Neuron (in vitro differentiated cells): ENCODE data around the gene RFX1.

Source experiments
- H2AFZ ChIP-seq: one replicate; pipeline ENCODE4 v1.6.1; 2013; ENCODE audit warnings: low read depth, mild to moderate bottlenecking, inconsistent platforms, low read length, moderate library complexity
- H3K27me3 ChIP-seq: one replicate; pipeline ENCODE4 v1.6.1; 2013; ENCODE audit warnings: low read length; ENCODE audit not compliant: insufficient read depth
- H3K36me3 ChIP-seq: one replicate; pipeline ENCODE4 v1.6.1; 2013; ENCODE audit warnings: low read length; ENCODE audit not compliant: insufficient read depth
- H3K4me1 ChIP-seq: one replicate; pipeline ENCODE4 v1.6.1; 2013; ENCODE audit warnings: low read length; ENCODE audit not compliant: insufficient read depth
- H3K4me3 ChIP-seq: 2 replicates; pipeline ENCODE4 v1.5.1; 2013; ENCODE audit warnings: mild to moderate bottlenecking, low read length, moderate library complexity
- H3K9me3 ChIP-seq: one replicate; pipeline ENCODE4 v1.6.1; 2013; ENCODE audit warnings: low read length

The RFX1 gene

DNA sequence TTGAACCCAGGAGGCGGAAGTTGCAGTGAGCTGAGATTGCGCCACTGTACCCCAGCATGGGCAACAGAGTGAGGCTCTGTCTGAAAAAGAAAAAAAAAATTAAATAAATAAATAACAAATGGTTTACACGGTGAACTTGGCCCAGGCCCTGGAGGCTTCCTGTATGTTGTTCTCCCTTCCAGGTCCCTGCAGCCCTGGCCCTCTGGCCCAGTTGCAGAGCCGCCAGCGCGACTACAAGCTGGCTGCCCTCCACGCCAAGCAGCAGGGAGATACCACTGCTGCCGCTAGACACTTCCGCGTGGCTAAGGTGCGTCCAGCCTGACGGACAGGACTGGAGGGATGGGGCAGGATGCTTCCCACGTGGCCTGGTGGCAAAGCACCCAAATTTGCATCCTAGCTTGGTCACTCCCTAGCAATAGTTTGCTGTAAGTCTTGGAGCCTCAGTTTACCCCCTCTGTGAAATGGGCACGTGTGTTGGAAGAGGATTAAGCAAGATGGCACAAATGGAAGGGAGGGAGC, 88.2 kb downstream of the RFX1 start:
- no peak overlapping the region for H3K4me3 ChIP-seq
- no peaks in the 10 kb centered on the region for H3K27me3 ChIP-seq
- H3K36me3 ChIP-seq: peaks cover 53% of the 10 kb centered on the region
- peaks cover 7% of the 10 kb centered on the region for H3K9me3 ChIP-seq
- H3K4me1 ChIP-seq: no peaks in the 10 kb centered on the region
- no peak overlapping the region for H2AFZ ChIP-seq

DNA sequence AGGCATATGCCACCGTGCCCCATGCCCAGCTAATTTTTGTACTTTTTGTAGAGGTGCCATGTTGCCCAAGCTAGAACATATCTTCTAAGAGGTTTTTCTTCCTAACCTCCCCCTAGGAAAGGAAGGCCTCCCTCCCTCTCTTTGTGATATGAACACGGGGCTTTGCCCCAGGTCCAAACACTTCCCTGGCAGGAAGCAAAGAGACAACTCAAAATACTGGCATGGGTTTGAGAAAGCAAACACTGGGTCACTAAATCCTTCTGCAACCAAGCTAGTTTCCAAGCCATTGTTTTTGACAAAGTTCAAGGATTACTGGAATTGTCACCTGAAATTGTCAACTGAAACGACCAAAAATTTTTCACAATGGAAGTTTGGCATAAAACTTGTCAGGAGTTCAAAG, 91.3 kb downstream of the RFX1 start:
- H3K4me1 ChIP-seq: no peaks in the 10 kb centered on the region
- no peaks in the 10 kb centered on the region for H3K27me3 ChIP-seq
- no peak overlapping the region for H3K4me3 ChIP-seq
- H3K9me3 ChIP-seq: no peaks in the 10 kb centered on the region
- H3K36me3 ChIP-seq: peaks cover 51% of the 10 kb centered on the region
- H2AFZ ChIP-seq: no peak overlapping the region

DNA sequence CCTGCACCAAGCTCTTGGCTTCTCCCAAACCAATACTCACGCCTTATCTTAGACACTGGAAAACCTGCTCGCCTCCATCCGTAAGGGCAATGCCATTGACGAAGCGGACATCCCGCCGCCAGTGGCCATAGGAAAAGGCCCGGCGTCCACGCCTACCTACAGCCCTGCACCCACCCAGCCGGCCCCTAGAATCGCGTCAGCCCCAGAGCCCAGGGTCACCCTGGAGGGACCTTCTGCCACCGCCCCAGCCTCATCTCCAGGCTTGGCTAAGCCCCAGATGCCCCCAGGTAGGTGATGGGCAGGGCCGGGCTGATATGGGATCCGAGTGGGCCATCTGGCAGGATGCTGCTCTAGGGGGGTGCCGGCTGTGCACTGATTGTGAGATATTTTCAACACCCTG, 92.8 kb downstream of the RFX1 start:
- Histone ChIP-seq H3K36me3 (peaks cover 49% of the 10 kb centered on the region), H3K9me3 (no peaks in the 10 kb centered on the region), H2AFZ (no peak overlapping the region), H3K4me1 (no peaks in the 10 kb centered on the region), H3K27me3 (no peaks in the 10 kb centered on the region), H3K4me3 (no peak overlapping the region)
